Activated gamma-delta T cell treated with Interleukin-2 at 50 U/mL for 16 hours (primary cell): ENCODE measurements around the gene SHC3.

ENCODE experiments used
- DNase-seq: peaks from one replicate; pipeline ENCODE4 v3.0.0-alpha.2; 2020

SHC3 gene

GRCh38 chr9:89049646-89050045 is 129.0 kb downstream of the SHC3 start:
- no peak for DNase-seq

GRCh38 chr9:89048616-89049015 is 130.0 kb downstream of the SHC3 start:
- no peak for DNase-seq

- no peak for DNase-seq
Observed at GRCh38 chr9:89047667-89048066, 131.0 kb downstream of the SHC3 start.

- DNase-seq: no peak
Observed at GRCh38 chr9:89046832-89047231, 131.8 kb downstream of the SHC3 start.

- no peak for DNase-seq
Observed at GRCh38 chr9:89044881-89045280, 133.7 kb downstream of the SHC3 start.

GRCh38 chr9:89044104-89044503 is 134.5 kb downstream of the SHC3 start:
- no peak for DNase-seq

- DNase-seq: no peak
Observed at GRCh38 chr9:89042984-89043383, 135.6 kb downstream of the SHC3 start.

GRCh38 chr9:89039664-89040063 is 139.0 kb downstream of the SHC3 start:
- no peak for DNase-seq

GRCh38 chr9:89039104-89039465 is 139.5 kb downstream of the SHC3 start:
- DNase-seq: no peak

GRCh38 chr9:89038382-89039103 is 140.1 kb downstream of the SHC3 start:
- no peak for DNase-seq

- DNase-seq: no peak
Observed at GRCh38 chr9:89037891-89038290, 140.7 kb downstream of the SHC3 start.

GRCh38 chr9:89037346-89037745 is 141.3 kb downstream of the SHC3 start:
- DNase-seq: no peak

- no peak for DNase-seq
Observed at GRCh38 chr9:89036891-89037290, 141.7 kb downstream of the SHC3 start.

- DNase-seq: no peak
Observed at GRCh38 chr9:89036383-89036782, 142.2 kb downstream of the SHC3 start.

- DNase-seq: no peak
Observed at GRCh38 chr9:89032661-89033060, 146.0 kb downstream of the SHC3 start.

- no peak for DNase-seq
Observed at GRCh38 chr9:89032173-89032572, 146.4 kb downstream of the SHC3 start.

GRCh38 chr9:89029788-89030187 is 148.8 kb downstream of the SHC3 start:
- no peak for DNase-seq

GRCh38 chr9:89026876-89027275 is 151.7 kb downstream of the SHC3 start:
- DNase-seq: no peak

GRCh38 chr9:89025553-89025952 is 153.1 kb downstream of the SHC3 start:
- no peak for DNase-seq

- DNase-seq: no peak
Observed at GRCh38 chr9:89024727-89025126, 153.9 kb downstream of the SHC3 start.

- no peak for DNase-seq
Observed at GRCh38 chr9:89023740-89024139, 154.9 kb downstream of the SHC3 start.

- no peak for DNase-seq
Observed at GRCh38 chr9:89022902-89023301, 155.7 kb downstream of the SHC3 start.

- no peak for DNase-seq
Observed at GRCh38 chr9:89022001-89022759, 156.4 kb downstream of the SHC3 start.

- DNase-seq: no peak
Observed at GRCh38 chr9:89021154-89021803, 157.3 kb downstream of the SHC3 start.
